Measurements from ENCODE around the gene SLC37A4. TPM values are rescaled to one million over a fixed set of nuclear protein-coding genes. Genes with fewer than 3 reads are reported as not detected.

Gene SLC37A4
- polyA plus RNA-seq, 1 donor (not counting 4 experiments of a cell fraction or from before 2014, with no cell fraction given): 20.2 TPM

GRCh38 chr11:119047205-119047604 lies 16.5 kb upstream of the SLC37A4 start:
- no peaks in the 10 kb centered on the region for H4K20me1 ChIP-seq (ENCODE audit: control insufficient read depth, extremely low read depth, insufficient read depth, low read length)
- H3K27me3 ChIP-seq (ENCODE audit: control insufficient read depth, extremely low read depth, insufficient read depth, low read length): no peaks in the 10 kb centered on the region
- H3K79me2 ChIP-seq (ENCODE audit: control insufficient read depth, insufficient read depth, low read length): peaks cover 1% of the 10 kb centered on the region
- peaks cover 54 to 63% of the 10 kb centered on the region in 2 experiments for H3K36me3 ChIP-seq (ENCODE audit: control insufficient read depth in 2 of 2, extremely low read depth in 1 of 2, insufficient read depth in 2 of 2, low read length in 2 of 2)
- H3K9ac ChIP-seq (ENCODE audit: control insufficient read depth, extremely low read depth, insufficient read depth, low read length): no peak overlapping the region
- no peaks in the 10 kb centered on the region for H3K9me1 ChIP-seq (ENCODE audit: control insufficient read depth, extremely low read depth, insufficient read depth, low read length)
- dilution Hi-C loops (cut with MboI; ENCODE audit: extremely low pct_ligation_motif_present, low sequenced_read_pairs): no loop called here
- no peak for FAIRE-seq
- no peaks in the 10 kb centered on the region for H3K9me3 ChIP-seq (ENCODE audit: control insufficient read depth, low read depth, low read length)
- H3K4me1 ChIP-seq (ENCODE audit: control insufficient read depth, extremely low read depth, insufficient read depth, low read length): peaks cover 2% of the 10 kb centered on the region
- DNase-seq (ENCODE audit: low read depth, low spot score): no peak
- H3K4me3 ChIP-seq (ENCODE audit: control insufficient read depth in 2 of 3, extremely low read depth in 1 of 3, insufficient read depth in 2 of 3, low read depth in 1 of 3, low read length in 3 of 3): no peak overlapping the region
- H3K4me2 ChIP-seq (ENCODE audit: control insufficient read depth, extremely low read depth, insufficient read depth, low read depth, low read length): no peak overlapping the region
- no peak for TF ChIP-seq CTCF (optimal IDR thresholded peaks at IDR 0.05 in 1 of 3, IDR thresholded peaks at IDR 0.05 in 1 of 3, conservative IDR thresholded peaks at IDR 0.05 in 1 of 3; ENCODE audit: extremely low read depth in 1 of 3, insufficient read depth in 2 of 3, low read length in 3 of 3)
- TF ChIP-seq EZH2 (IDR thresholded peaks at IDR 0.05; ENCODE audit: low read length): no peak
- H2AFZ ChIP-seq (ENCODE audit: control insufficient read depth, low read length): no peak overlapping the region
- no peak overlapping the region for H3K27ac ChIP-seq (ENCODE audit: control insufficient read depth, insufficient read depth, low read length)

- H3K79me2 ChIP-seq (ENCODE audit: control insufficient read depth, insufficient read depth, low read length): no peaks in the 10 kb centered on the region
- H2AFZ ChIP-seq (ENCODE audit: control insufficient read depth, low read length): no peak overlapping the region
- FAIRE-seq: no peak
- H3K9ac ChIP-seq (ENCODE audit: control insufficient read depth, extremely low read depth, insufficient read depth, low read length): no peak overlapping the region
- dilution Hi-C loops (cut with MboI; ENCODE audit: extremely low pct_ligation_motif_present, low sequenced_read_pairs): no loop called here
- H3K9me1 ChIP-seq (ENCODE audit: control insufficient read depth, extremely low read depth, insufficient read depth, low read length): no peaks in the 10 kb centered on the region
- H3K4me1 ChIP-seq (ENCODE audit: control insufficient read depth, extremely low read depth, insufficient read depth, low read length): no peaks in the 10 kb centered on the region
- H3K4me2 ChIP-seq (ENCODE audit: control insufficient read depth, extremely low read depth, insufficient read depth, low read depth, low read length): no peak overlapping the region
- H4K20me1 ChIP-seq (ENCODE audit: control insufficient read depth, extremely low read depth, insufficient read depth, low read length): no peaks in the 10 kb centered on the region
- H3K4me3 ChIP-seq (ENCODE audit: control insufficient read depth in 2 of 3, extremely low read depth in 1 of 3, insufficient read depth in 2 of 3, low read depth in 1 of 3, low read length in 3 of 3): no peak overlapping the region
- peaks cover 47 to 56% of the 10 kb centered on the region in 2 experiments for H3K36me3 ChIP-seq (ENCODE audit: control insufficient read depth in 2 of 2, extremely low read depth in 1 of 2, insufficient read depth in 2 of 2, low read length in 2 of 2)
- no peaks in the 10 kb centered on the region for H3K9me3 ChIP-seq (ENCODE audit: control insufficient read depth, low read depth, low read length)
- no peaks in the 10 kb centered on the region for H3K27me3 ChIP-seq (ENCODE audit: control insufficient read depth, extremely low read depth, insufficient read depth, low read length)
- TF ChIP-seq CTCF (optimal IDR thresholded peaks at IDR 0.05 in 1 of 3, IDR thresholded peaks at IDR 0.05 in 1 of 3, conservative IDR thresholded peaks at IDR 0.05 in 1 of 3; ENCODE audit: extremely low read depth in 1 of 3, insufficient read depth in 2 of 3, low read length in 3 of 3) (no peak), EZH2 (IDR thresholded peaks at IDR 0.05; ENCODE audit: low read length) (no peak)
- DNase-seq (ENCODE audit: low read depth, low spot score): no peak
- H3K27ac ChIP-seq (ENCODE audit: control insufficient read depth, insufficient read depth, low read length): no peak overlapping the region
Observed at GRCh38 chr11:119046489-119046888, 15.8 kb upstream of the SLC37A4 start.
